GM12878 (cell line): ENCODE results near the gene RIF1. TPM values are rescaled to one million over a fixed set of nuclear protein-coding genes. Genes with fewer than 3 reads are reported as not detected.

Source experiments
- ATAC-seq: fragments of 200-7000 bp; cut with Tn5 transposase; 3 replicates; pipeline ENCODE4 v1.9.1; 2020; ENCODE audit warnings: mild to moderate bottlenecking, moderate library complexity
- BruUV-seq: library from RNA; stranded (reverse); fragments of 400-500 nt; replicated peaks from 2 replicates; lab custom pipeline; 2021; lab: Mats Ljungman, UMichigan
- CTCF ChIA-PET: fragments of 300-600 bp; sonication (Branson Sonifier 250); formaldehyde crosslinking; extraction: SDS; loops from one replicate; lab custom pipeline; 2021; ENCODE audit warnings: inconsistent platforms; lab: Yijun Ruan, JAX
- POLR2A ChIA-PET: fragments of 350-600 bp; formaldehyde crosslinking; extraction: SDS; loops from one replicate; lab custom pipeline; 2021; ENCODE audit warnings: inconsistent platforms; lab: Charles Lee
- RAD21 ChIA-PET: fragments of 300-600 bp; sonication (Branson Sonifier 250); formaldehyde crosslinking; loops from one replicate; lab custom pipeline; 2023; ENCODE audit warnings: antibody characterized with exemption; ENCODE audit not compliant: unreplicated experiment; lab: Charles Lee
- SMC1A ChIA-PET: fragments of 300-600 bp; sonication (Branson Sonifier 250); formaldehyde crosslinking; loops from one replicate; lab custom pipeline; 2023; ENCODE audit not compliant: unreplicated experiment, uncharacterized antibody; lab: Charles Lee
- DNase-seq: peaks from one replicate; pipeline ENCODE4 v3.0.0-alpha.2; 2011; ENCODE audit warnings: low read depth, low spot score
- FAIRE-seq: peaks from 3 replicates; lab custom pipeline; 2011; peaks lifted over from hg19 to GRCh38; lab: Jason Lieb, UNC
- H2AFZ ChIP-seq: 2 replicates; pipeline ENCODE4 v1.6.0; 2011; ENCODE audit warnings: low read depth, low read length, control low read depth; ENCODE audit not compliant: control insufficient read depth
- H3K27ac ChIP-seq: 2 replicates; pipeline ENCODE4 v1.5.1; 2011; ENCODE audit warnings: control low read depth; ENCODE audit not compliant: control insufficient read depth, insufficient read depth
- H3K27me3 ChIP-seq, 2 experiments: replicated peaks in 1 of 2; 2 replicates each; pipeline versions ENCODE4 v1.6.0 to v1.6.1; 2011; ENCODE audit warnings: low read length in 1 of 2; ENCODE audit not compliant: control insufficient read depth in 2 of 2, insufficient read depth in 2 of 2
- H3K36me3 ChIP-seq, 2 experiments: 2 replicates each; pipeline ENCODE4 v1.5.1; 2011; ENCODE audit warnings: low read length in 1 of 2; ENCODE audit not compliant: control insufficient read depth in 2 of 2, insufficient read depth in 2 of 2
- H3K4me1 ChIP-seq: 2 replicates; pipeline ENCODE4 v1.6.1; 2011; ENCODE audit warnings: mild to moderate bottlenecking, low read length, moderate library complexity, mixed read lengths; ENCODE audit not compliant: control insufficient read depth, insufficient read depth
- H3K4me2 ChIP-seq: 2 replicates; pipeline ENCODE4 v1.6.0; 2011; ENCODE audit warnings: control low read depth; ENCODE audit not compliant: control insufficient read depth, insufficient read depth
- H3K4me3 ChIP-seq: fragments of 200-600 bp; sonication (generic); 2 replicates; pipeline ENCODE4 v1.5.1; 2016
- H3K79me2 ChIP-seq: 2 replicates; pipeline ENCODE4 v1.6.0; 2011; ENCODE audit warnings: low read length; ENCODE audit not compliant: control insufficient read depth, insufficient read depth
- H3K9ac ChIP-seq: 2 replicates; pipeline ENCODE4 v1.8.0; 2011; ENCODE audit warnings: low read length, control low read depth, mixed read lengths; ENCODE audit not compliant: control insufficient read depth, insufficient read depth
- H3K9me3 ChIP-seq: replicated peaks from 3 replicates; pipeline ENCODE4 v1.5.1; 2011; ENCODE audit warnings: mild to moderate bottlenecking, low read length; ENCODE audit not compliant: control insufficient read depth, insufficient read depth
- H4K20me1 ChIP-seq: 2 replicates; pipeline ENCODE4 v1.6.0; 2011; ENCODE audit not compliant: control insufficient read depth, insufficient read depth
- ATF2 ChIP-seq: IDR thresholded peaks from 2 replicates; pipeline ENCODE4 v1.6.1; 2012; ENCODE audit warnings: low read length, inconsistent platforms
- BCL11A ChIP-seq: IDR thresholded peaks from 2 replicates; pipeline ENCODE4 v1.6.1; 2011; ENCODE audit warnings: low read depth, low read length
- ELK1 ChIP-seq: IDR thresholded peaks from 2 replicates; pipeline ENCODE4 v1.6.1; 2012; ENCODE audit warnings: low read depth, low read length, improper control_type of control experiment
- ESRRA ChIP-seq: IDR thresholded peaks from 2 replicates; pipeline ENCODE4 v1.6.1; 2012; ENCODE audit warnings: mild to moderate bottlenecking, low read length, improper control_type of control experiment
- HDAC2 ChIP-seq: fragments of 200-600 bp; sonication (generic); IDR thresholded peaks from 2 replicates; pipeline ENCODE4 v1.6.1; 2017
- JUNB ChIP-seq: IDR thresholded peaks from 2 replicates; pipeline ENCODE4 v1.6.1; 2016; ENCODE audit warnings: antibody characterized with exemption, mild to moderate bottlenecking
- KDM1A ChIP-seq: fragments of 200-600 bp; sonication (generic); IDR thresholded peaks from 2 replicates; pipeline ENCODE4 v1.6.1; 2016; ENCODE audit warnings: borderline replicate concordance
- MYB ChIP-seq: fragments of 150-350 bp; IDR thresholded peaks from 2 replicates; pipeline ENCODE4 v1.6.1; 2014; ENCODE audit warnings: mild to moderate bottlenecking, low read depth, low read length, borderline replicate concordance
- NRF1 ChIP-seq: conservative IDR thresholded peaks from 2 replicates; pipeline ENCODE4 v1.6.1; 2011; ENCODE audit warnings: mild to moderate bottlenecking, low read depth, low read length, improper control_type of control experiment
- PBX3 ChIP-seq: IDR thresholded peaks from 2 replicates; pipeline ENCODE4 v1.6.1; 2011; ENCODE audit warnings: mild to moderate bottlenecking, low read depth, low read length, moderate library complexity; ENCODE audit not compliant: insufficient replicate concordance
- POLR2AphosphoS5 ChIP-seq: IDR thresholded peaks from 2 replicates; pipeline ENCODE4 v1.6.1; 2011; ENCODE audit warnings: mild to moderate bottlenecking, low read length, inconsistent platforms
- SP1 ChIP-seq: IDR thresholded peaks from one replicate; pipeline ENCODE4 v1.6.1; 2011; ENCODE audit warnings: low read depth, low read length
- TCF3 ChIP-seq: IDR thresholded peaks from 2 replicates; pipeline ENCODE4 v1.6.1; 2012; ENCODE audit warnings: low read depth, mild to moderate bottlenecking, low read length, borderline replicate concordance; ENCODE audit not compliant: insufficient read depth
- YBX1 ChIP-seq: fragments of 450-650 bp; IDR thresholded peaks from 2 replicates; pipeline ENCODE4 v1.6.1; 2016; ENCODE audit warnings: antibody characterized with exemption
- ZNF217 ChIP-seq: fragments of 450-650 bp; IDR thresholded peaks from 2 replicates; pipeline ENCODE4 v1.6.1; 2017; ENCODE audit warnings: antibody characterized with exemption, mild to moderate bottlenecking
- ZZZ3 ChIP-seq: IDR thresholded peaks from 2 replicates; pipeline ENCODE4 v1.6.1; 2011; ENCODE audit warnings: low read depth; ENCODE audit not compliant: control insufficient read depth, insufficient read length
- WGBS: methylation state at CpG from one replicate; pipeline ENCODE4 v1.1.6; 2016; ENCODE audit warnings: low lambda C conversion rate; ENCODE audit not compliant: insufficient replicate concordance, insufficient coverage; ENCODE audit errors: missing lambda C conversion rate; 5-methylcytosine and 5-hydroxymethylcytosine counted together
- in situ Hi-C: fragments of 300-500 bp; cut with MboI; formaldehyde crosslinking; loops from 9 replicates; pipeline ENCODE4 v1.14.3; 2018; ENCODE audit warnings: mixed read lengths
- intact Hi-C: fragments of 100-400 bp; cut with micrococcal nuclease; formaldehyde crosslinking; loops from one replicate; pipeline ENCODE4 v1.14.2; 2022; ENCODE audit not compliant: unreplicated experiment
- polyA plus RNA-seq, 11 experiments: library from polyadenylated mRNA; depleted of rRNA in 4 of 11; unstranded in 6 of 11; stranded (reverse) in 5 of 11; fragments of >200 nt; fragmentation: Nextera tagmentation in 4 of 11; fragmentation: Illumina TruSeq in 1 of 11; extraction: Ambion mirVana in 4 of 11; extraction: Trizol in 1 of 11; gene quantifications; 1 replicate in 1 of 11; 2 replicates in 10 of 11; pipeline versions ENCODE4 v1.2.1 to v1.2.3, GENCODE V29; 2011 to 2016; ENCODE audit warnings: inconsistent platforms in 2 of 11, missing spikeins in 2 of 11, low read depth in 1 of 11
- total RNA-seq, 4 experiments: library from RNA; depleted of rRNA in 3 of 4; stranded (reverse); fragments of >200 nt in 3 of 4; fragmentation: Illumina TruSeq in 1 of 4; extraction: Trizol in 1 of 4; gene quantifications; 2 replicates each; pipeline versions ENCODE4 v1.2.1 to v1.2.3, GENCODE V29; 2013 to 2021

Gene RIF1
- total and polyA plus RNA-seq, 10 of the 15 experiments (the other 5 are each of a cell fraction or from before 2014, with no cell fraction given): 6.3 to 63.2 (median 34.4) TPM

GRCh38 chr2:151484100-151484499 is 74.4 kb downstream of the RIF1 start:
- no peak for TF ChIP-seq PBX3
- no peak for TF ChIP-seq NRF1
- TF ChIP-seq MYB: no peak
- TF ChIP-seq TCF3: no peak
- TF ChIP-seq ZNF217: no peak
- no peak for TF ChIP-seq SP1
- TF ChIP-seq POLR2AphosphoS5: no peak
- TF ChIP-seq ATF2: no peak
- no peak for TF ChIP-seq JUNB
- TF ChIP-seq BCL11A: no peak
- TF ChIP-seq KDM1A: no peak
- no peak for TF ChIP-seq HDAC2
- TF ChIP-seq ESRRA: no peak
- TF ChIP-seq ELK1: no peak
- no peak for TF ChIP-seq YBX1
- TF ChIP-seq ZZZ3: no peak
- ChIA-PET CTCF (no interaction called here), POLR2A (no interaction called here), SMC1A (interaction anchor here (1.6 kb wide), 1 partner anchor 9 kb away, joined by 4 read pairs; no protein-coding TSS in a partner anchor), RAD21 (no interaction called here)
- in situ Hi-C loops (no loop called here), intact Hi-C loops (no loop called here)
- DNase-seq (no peak), FAIRE-seq (no peak), ATAC-seq (no peak)
- WGBS: 97% methylated on average over 4 of the region's 4 CpGs
- H3K4me1 ChIP-seq: peaks cover 4% of the 10 kb centered on the region
- H3K27me3 ChIP-seq: no peaks in the 10 kb centered on the region
- no peaks in the 10 kb centered on the region for H4K20me1 ChIP-seq
- H3K79me2 ChIP-seq: no peaks in the 10 kb centered on the region
- H2AFZ ChIP-seq: no peak overlapping the region
- H3K4me2 ChIP-seq: no peak overlapping the region
- H3K36me3 ChIP-seq: peaks cover 2 to 6% of the 10 kb centered on the region in 2 experiments
- H3K9me3 ChIP-seq: peaks cover 3% of the 10 kb centered on the region; the same call in 2 of the 3 replicates
- no peak overlapping the region for H3K9ac ChIP-seq
- no TSS peak for BruUV-seq
- H3K27ac ChIP-seq: no peak overlapping the region
- no peak overlapping the region for H3K4me3 ChIP-seq
